CMK (cell line): ENCODE data around the gene SLC7A9.
"Not testable (repeated sequence)": the region's sequence is repeated elsewhere in the genome, so short reads cannot be mapped to it uniquely, and the experiment has no call there.

ENCODE experiments used
- DNase-seq: peaks from one replicate; pipeline ENCODE4 v3.0.0-alpha.2; 2010; ENCODE audit warnings: low read depth

Gene SLC7A9

DNA sequence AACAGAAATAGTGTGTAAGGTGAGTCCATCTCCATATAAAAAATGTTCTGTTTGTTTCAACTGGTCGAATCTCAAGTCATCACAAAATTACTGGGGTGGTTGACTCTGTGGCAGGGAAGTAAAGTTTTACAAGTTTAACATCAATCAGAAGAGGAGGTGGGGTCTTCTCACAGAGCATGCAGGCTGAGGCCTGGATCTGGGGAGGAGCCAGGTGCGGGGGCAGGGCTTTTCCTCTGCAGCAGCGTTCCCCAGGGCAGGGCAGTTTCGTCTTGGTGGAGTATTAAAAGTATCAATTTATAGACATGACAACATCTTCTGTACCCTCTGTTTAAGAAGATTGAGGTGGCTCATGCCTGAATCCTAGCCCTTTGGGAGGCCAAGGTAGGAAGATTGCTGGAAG, 68.8 kb downstream of the SLC7A9 start:
- no peak for DNase-seq

DNA sequence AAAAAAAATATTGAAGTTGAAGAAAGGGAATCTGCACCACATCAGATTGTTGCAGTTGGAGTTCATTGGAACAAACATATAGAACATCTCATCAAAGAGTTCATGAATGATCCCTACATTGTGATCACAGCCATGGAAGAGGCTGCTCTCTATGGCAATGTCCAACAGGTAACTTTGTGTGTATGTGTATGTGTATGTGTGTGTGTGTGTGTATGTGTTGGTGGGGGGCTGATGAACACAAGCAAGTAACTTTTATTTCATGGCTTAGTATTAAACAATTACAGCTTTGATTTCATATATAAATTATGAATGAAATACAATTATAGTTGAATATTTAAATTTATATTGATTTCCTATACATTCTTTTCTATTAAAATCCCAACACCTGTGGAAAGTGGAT, 69.4 kb downstream of the SLC7A9 start:
- DNase-seq = no peak

DNA sequence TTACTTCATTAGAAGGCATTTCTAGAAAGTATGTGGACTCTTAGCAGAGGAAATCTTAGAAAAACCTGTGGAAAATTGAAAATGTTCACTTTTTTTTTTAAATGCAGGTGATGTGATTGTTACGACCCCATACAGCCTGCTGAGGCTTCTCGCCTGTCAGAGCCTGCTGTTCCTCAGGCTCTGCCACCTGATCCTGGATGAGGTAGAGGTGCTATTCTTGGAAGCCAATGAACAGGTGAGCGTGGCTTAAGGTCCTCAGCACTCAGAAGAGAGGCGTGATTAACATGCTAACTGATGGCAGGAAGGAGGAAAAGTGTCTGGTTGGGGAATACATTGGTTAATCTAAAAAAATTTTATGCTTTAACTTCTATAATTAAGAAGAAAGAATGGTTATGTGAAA, 71.4 kb downstream of the SLC7A9 start:
- no peak for DNase-seq

DNA sequence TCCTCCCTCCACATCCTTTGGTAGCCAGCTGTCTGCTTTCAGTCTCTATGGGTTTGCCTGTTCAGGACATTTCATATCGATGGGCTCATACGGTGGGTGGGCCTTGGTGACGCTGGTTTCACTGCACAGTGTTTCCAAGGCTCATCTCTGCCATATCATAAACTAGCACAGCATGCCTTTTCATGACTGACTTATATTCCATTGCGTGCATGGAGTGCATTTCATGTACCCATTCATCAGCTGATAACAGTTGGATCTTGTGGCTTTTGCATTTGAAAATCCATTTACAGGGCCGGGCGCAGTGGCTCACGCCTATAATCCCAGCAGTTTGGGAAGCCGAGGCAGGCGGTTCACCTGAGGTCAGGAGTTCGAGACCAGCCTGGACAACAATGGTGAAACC, 80.1 kb downstream of the SLC7A9 start:
- DNase-seq = no peak

DNA sequence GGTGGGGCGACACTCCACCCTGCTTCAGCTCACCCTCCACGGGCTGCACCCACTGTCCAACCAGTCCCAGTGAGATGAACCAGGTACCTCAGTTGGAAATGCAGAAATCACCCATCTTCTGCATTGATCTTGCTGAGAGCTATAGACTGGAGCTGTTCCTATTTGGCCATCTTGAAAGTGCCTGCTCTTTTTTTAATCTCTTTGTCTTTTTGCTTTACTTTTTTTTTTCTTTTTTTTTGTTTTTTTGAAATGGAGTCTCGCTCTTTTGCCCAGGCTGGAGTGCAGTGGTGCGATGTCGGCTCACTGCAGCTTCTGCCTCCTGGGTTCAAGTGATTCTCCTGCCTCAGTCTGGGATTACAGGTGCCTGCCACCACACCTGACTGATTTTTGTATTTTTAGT, 81.7 kb downstream of the SLC7A9 start:
- not testable (repeated sequence) for DNase-seq

- DNase-seq = not testable (repeated sequence)
These were observed 82.3 kb downstream of the SLC7A9 start for GRCh38 chr19:32787161-32787813.

DNA sequence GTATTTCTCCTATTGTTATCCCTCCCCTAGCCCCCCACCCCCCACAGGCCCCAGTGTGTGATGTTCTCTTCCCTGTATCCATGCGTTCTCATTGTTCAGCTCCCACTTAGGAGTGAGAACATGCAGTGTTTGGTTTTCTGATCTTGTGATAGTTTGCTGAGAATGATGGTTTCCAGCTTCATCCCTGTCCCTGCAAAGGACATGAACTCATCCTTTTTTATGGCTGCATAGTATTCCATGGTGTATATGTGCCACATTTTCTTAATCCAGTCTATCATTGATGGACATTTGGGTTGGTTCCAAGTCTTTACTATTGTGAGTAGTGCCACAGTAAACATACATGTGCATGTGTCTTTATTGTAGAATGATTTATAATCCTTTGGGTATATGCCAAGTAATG, 87.5 kb downstream of the SLC7A9 start:
- DNase-seq = not testable (repeated sequence)

DNA sequence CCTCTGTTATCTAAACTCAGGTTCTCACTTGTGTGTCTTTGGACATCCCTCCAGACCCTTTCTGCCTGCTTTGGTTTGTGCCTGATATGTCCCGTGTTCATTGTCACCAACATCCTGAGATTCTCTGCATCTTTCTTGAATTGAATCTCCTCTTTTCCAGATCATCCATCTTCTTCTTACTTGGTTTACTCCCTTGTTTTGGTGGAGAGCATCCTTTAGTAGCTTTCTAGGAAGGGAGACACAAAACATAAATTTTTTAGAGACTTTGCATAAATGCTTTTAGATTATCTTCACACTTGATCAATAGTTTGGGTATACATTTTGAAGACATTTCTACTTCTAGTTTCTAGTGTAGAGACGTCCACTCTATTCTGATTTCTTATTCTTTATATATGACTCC, 88.3 kb downstream of the SLC7A9 start:
- DNase-seq = no peak
